GM18858 (cell line): Measurements from ENCODE around the gene NLRP11.
"Not testable (repeated sequence)": the region's sequence is repeated elsewhere in the genome, so short reads cannot be mapped to it uniquely, and the experiment has no call there.

Source experiments
- ATAC-seq: cut with Tn5 transposase; IDR thresholded peaks from one replicate; pipeline ENCODE4 v1.9.1; 2021; ENCODE audit not compliant: unreplicated experiment

Gene NLRP11

DNA sequence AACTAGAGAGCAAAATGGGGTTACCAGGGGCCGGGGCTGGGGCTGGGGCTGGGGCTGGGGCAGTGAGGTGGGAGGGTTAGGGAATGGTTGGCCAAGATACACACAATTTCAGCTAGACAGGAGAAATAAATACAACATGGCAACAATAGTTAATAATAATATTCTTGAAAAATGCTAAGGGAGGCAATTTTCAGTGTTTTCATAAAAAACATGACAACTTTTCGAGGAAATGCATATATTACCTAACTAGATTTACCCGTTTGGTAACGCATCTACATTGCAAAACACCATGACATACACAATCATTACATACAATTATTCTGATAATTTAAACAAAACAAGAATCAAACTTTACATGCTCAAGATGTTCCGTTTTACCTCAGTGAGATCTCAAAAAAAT is 50.7 kb downstream of the NLRP11 start:
- ATAC-seq, result no peak

- ATAC-seq, result no peak
Measured at GRCh38 chr19:55778331-55778730, 53.5 kb downstream of the NLRP11 start.

GRCh38 chr19:55777528-55777927 is 54.3 kb downstream of the NLRP11 start:
- no peak for ATAC-seq

DNA sequence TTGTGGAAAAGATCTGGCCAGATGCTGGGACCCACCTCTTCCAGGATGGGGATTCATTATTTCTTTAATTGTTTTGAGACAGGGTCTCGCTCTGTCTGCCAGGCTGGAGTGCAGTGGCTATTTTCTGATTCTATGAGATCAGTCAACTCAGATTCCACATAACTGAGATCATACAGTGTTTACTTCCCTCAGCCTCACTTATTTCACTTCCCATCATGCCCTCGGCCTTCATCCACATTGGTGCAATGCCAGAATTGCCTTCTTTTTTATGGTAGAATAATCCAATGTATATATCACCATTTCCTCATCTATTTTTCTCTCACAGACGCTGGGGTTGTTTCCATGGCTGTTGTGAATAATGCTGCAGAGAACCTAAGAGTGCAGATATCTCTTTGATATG is 62.2 kb downstream of the NLRP11 start:
- ATAC-seq, result not testable (repeated sequence)

DNA sequence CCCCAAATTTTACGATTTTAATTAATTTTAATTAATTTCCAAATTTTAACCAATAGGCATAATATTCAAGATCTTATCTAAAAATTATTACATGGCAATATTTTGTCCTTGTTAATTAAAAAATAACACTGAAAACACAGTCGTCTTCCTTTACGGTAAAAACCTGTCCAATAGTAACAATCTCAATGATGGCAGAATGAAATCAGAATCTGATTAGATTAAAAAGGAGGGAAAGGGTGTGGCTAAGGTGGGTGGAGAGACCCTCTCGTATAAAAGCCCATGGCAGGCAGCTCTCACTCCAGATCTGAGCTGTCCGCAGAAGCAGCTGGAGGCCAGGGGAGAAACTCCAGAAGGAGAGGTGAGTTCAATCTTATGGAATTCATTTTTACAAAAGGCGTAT is 63.0 kb downstream of the NLRP11 start, which contains the start of gene RFPL4AL1:
Gene RFPL4AL1 (plus strand): TSS at position 301 of the 400 bp plus-strand sequence. CDS start 2,687 bp downstream, outside the sequence.
- not testable (repeated sequence) for ATAC-seq

DNA sequence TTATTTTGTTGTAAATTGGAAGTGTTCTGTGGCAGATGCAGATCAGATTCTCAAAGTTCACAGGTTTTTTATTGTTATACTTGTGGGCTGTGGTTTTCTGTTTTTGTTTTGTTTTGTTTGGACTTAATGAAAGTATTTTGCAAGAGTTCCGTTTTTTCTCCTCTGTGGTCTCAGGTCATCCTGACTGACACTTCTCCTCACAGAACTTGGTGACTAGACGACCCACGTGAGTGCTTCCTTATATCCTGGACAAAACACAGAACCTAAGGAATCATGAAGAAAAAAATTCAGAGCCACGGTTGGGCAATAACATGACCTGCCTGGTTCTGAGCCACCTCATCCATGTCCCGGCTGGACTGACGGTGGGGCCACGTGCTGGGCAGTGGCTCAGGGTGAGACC is 65.3 kb downstream of the NLRP11 start:
- ATAC-seq, result no peak

- not testable (repeated sequence) for ATAC-seq
Measured at GRCh38 chr19:55758797-55759196, 73.0 kb downstream of the NLRP11 start, which contains the start of gene RFPL4A. RFPL4A (plus strand) TSS chr19:55759097; CDS start chr19:55761801, 2,704 bp downstream.

DNA sequence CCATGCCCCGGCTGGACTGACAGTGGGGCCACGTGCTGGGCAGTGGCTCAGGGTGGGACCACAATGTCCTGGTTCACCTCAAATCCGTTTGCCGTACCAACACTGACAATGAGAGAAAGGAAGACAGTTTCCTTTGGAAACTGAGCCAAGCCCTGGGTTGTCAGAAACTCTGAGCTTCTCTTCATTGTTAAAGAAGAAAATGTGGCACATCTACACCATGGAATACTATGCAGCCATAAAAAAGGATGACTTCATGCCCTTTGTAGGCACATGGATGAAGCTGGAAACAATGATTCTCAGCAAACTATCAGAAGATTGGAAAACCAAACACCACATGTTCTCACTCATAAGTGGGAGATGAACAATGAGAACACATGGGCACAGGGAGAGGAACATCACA is 75.0 kb downstream of the NLRP11 start:
- not testable (repeated sequence) for ATAC-seq

DNA sequence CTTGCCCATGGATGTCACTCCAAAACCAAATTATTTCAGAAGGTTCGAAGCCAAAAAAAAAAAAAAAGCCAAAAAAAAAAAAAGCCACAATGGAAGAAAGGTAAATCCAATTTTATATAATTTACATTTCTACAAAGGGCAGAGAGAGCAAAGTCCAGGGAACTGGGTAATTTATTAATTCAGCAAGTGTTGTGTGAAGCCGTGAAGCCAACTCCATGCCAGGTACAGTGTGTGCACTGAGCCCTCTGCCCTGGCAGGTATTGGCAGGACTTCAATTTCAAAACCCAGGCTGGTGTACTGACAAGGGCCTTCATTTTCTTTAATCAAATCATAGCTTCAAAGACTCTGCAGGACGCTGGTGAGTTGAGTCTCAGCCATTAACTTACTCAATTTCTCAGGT is 78.4 kb downstream of the NLRP11 start:
- ATAC-seq, result no peak

- ATAC-seq, result no peak
Measured at GRCh38 chr19:55750715-55751114, 81.1 kb downstream of the NLRP11 start.

- ATAC-seq, result no peak
Measured at GRCh38 chr19:55738302-55738701, 93.5 kb downstream of the NLRP11 start, which contains the start of gene NLRP9. NLRP9 (minus strand) TSS chr19:55738402; CDS start chr19:55738374, 28 bp downstream.
